ENCODE data around the gene ZNF541. TPM values are rescaled to one million over a fixed set of nuclear protein-coding genes. Genes with fewer than 3 reads are reported as not detected.

The ZNF541 gene
- total RNA-seq, 4 donors from 2014 or later: 0.17 to 0.23 (median 0.19) TPM; not detected in 1

DNA sequence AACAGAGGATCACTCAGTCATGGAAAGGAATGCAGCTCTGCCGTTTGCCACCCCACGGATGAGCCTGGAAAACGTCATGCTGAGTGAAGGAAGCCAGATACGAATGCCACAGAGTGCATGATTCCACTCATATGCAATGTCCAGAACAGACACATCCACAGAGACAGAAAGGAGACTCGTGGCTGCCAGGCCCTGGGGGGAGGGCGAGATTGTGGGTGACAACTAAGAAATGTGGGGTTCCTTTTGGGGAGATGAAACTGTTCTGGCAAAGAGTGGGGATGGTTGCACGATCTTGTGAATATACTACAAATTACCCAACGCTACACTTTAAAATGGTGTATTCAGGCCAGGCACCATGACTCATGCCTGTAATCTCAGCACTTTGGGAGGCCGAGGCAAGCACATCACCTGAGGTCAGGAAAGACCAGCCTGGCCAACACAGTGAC is 30.9 kb downstream of the ZNF541 start:
- Histone ChIP-seq H3K27me3 (peaks cover 0 to 29% (median 9%) of the 10 kb centered on the region in 4 donors), H3K36me3 (no peaks in the 10 kb centered on the region), H3K27ac (replicated peaks in 1 of 4) (peak overlapping the region; percentile 67 to 78 (median 73)), H3K9me3 (no peaks in the 10 kb centered on the region), H3K4me1 (peaks cover 0 to 29% (median 24%) of the 10 kb centered on the region in 4 donors), H3K4me3 (no peak overlapping the region)
- intact Hi-C loops (cut with DNase I): no loop called here
- WGBS: 35% methylated on average over 9 of the region's 9 CpGs
- peak; percentile 30 to 81 for TF ChIP-seq POLR2AphosphoS5 (IDR thresholded peaks at IDR 0.05)
- TF ChIP-seq POLR2A (IDR thresholded peaks at IDR 0.05; ENCODE audit: low read depth): no peak
- no peak for DNase-seq (ENCODE audit: extremely low spot score)

DNA sequence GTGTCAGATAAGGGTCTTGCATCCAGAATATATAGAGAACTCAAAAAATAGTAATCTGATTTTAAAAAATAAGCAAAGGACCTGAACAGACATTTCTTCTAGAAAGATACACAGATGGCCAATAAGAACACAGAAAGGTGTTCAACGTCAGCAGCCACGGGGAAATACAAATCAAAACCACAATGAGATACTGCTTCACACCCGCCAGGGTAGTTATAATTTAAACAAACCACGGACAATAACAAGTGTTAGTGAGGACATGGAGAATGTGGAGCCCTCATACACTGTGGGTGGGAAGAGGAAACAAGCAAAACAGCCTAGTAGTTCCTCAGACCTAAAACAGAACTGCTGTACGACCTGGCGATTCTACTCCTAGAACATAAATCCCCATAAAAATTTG is 31.4 kb downstream of the ZNF541 start:
- H3K27ac ChIP-seq (replicated peaks in 1 of 4): peak overlapping the region; percentile 67 to 78 (median 73)

DNA sequence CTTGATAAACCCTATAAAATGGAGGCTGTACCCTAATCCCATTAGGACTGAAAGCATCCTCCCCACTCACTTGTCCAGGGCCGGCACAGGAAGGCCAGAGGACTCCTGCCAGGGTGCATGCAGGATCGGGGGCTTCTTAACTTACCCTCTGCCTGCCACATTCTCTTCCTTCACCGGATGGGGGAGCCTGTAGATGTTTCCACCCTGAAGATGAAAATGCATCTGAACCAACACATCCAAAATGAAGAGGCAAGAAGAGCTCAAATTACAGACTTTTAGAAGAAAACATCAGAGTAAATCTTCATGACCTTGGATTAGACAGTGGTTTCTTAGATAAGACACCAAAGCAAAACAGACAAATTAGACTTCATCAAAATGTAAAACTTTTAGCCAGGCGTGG is 32.2 kb downstream of the ZNF541 start:
- peaks cover 0 to 29% (median 23%) of the 10 kb centered on the region in 4 donors for H3K4me1 ChIP-seq
- intact Hi-C loops (cut with DNase I): no loop called here
- H3K4me3 ChIP-seq: no peak overlapping the region
- WGBS: 61% methylated on average over 4 of the region's 4 CpGs
- no peaks in the 10 kb centered on the region for H3K9me3 ChIP-seq
- peaks cover 0 to 18% (median 9%) of the 10 kb centered on the region in 4 donors for H3K27me3 ChIP-seq
- no peak for TF ChIP-seq EP300 (IDR thresholded peaks at IDR 0.05)
- no peak for TF ChIP-seq POLR2A (IDR thresholded peaks at IDR 0.05; ENCODE audit: low read depth)
- TF ChIP-seq, protein P1, sequence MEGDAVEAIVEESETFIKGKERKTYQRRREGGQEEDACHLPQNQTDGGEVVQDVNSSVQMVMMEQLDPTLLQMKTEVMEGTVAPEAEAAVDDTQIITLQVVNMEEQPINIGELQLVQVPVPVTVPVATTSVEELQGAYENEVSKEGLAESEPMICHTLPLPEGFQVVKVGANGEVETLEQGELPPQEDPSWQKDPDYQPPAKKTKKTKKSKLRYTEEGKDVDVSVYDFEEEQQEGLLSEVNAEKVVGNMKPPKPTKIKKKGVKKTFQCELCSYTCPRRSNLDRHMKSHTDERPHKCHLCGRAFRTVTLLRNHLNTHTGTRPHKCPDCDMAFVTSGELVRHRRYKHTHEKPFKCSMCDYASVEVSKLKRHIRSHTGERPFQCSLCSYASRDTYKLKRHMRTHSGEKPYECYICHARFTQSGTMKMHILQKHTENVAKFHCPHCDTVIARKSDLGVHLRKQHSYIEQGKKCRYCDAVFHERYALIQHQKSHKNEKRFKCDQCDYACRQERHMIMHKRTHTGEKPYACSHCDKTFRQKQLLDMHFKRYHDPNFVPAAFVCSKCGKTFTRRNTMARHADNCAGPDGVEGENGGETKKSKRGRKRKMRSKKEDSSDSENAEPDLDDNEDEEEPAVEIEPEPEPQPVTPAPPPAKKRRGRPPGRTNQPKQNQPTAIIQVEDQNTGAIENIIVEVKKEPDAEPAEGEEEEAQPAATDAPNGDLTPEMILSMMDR (IDR thresholded peaks at IDR 0.05): peak in 1 of 3 experiments; percentile 18
- no peak for DNase-seq (ENCODE audit: extremely low spot score)
- H3K36me3 ChIP-seq: no peaks in the 10 kb centered on the region
- peak overlapping the region in 3 of 4 donors; percentile 67 to 78 (median 75) for H3K27ac ChIP-seq (replicated peaks in 1 of 4)

More for the DNA sequence above, 31.4 kb downstream of the ZNF541 start:
- Histone ChIP-seq H3K9me3 (no peaks in the 10 kb centered on the region), H3K4me3 (no peak overlapping the region), H3K27me3 (peaks cover 0 to 25% (median 9%) of the 10 kb centered on the region in 4 donors), H3K4me1 (peaks cover 0 to 29% (median 24%) of the 10 kb centered on the region in 4 donors), H3K36me3 (no peaks in the 10 kb centered on the region)
- intact Hi-C loops (cut with DNase I): no loop called here
- DNase-seq (ENCODE audit: extremely low spot score): no peak
- 36% methylated on average over 6 of the region's 6 CpGs for WGBS
- TF ChIP-seq, protein P1 (IDR thresholded peaks at IDR 0.05): no peak
- TF ChIP-seq EP300 (IDR thresholded peaks at IDR 0.05) (no peak), POLR2A (IDR thresholded peaks at IDR 0.05; ENCODE audit: low read depth) (no peak), POLR2AphosphoS5 (IDR thresholded peaks at IDR 0.05) (no peak)

DNA sequence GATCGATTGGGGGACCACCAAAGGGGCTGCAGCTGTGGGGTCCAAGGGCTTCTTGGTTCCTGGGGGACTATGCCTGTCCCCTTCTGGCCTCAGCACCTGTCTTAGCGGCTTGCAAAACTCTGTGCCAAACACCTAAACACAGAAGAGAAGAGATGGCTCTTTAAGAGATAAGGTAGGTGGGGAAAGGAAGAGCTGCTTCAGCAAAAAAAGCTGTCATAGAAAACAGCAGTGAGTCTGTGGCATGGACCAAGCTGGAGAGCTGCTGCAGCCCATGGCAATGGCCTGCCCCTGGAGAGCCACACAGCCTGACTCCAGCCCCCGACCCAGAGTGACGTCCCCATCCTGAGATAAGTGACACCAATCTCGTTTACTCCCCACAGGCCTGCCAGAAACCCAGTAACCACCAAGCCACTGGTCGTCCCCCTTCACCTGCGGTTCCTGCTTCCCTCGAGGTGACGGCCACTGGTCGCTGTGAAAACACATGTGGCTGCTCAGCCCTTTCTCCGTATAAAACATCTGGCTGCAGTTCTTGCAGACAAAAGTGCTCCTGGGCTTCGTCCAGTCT is 33.1 kb downstream of the ZNF541 start:
- WGBS: 79% methylated on average over 12 of the region's 12 CpGs
- Histone ChIP-seq H3K9me3 (no peaks in the 10 kb centered on the region), H3K27me3 (peaks cover 0 to 9% (median 4%) of the 10 kb centered on the region in 4 donors), H3K4me3 (no peak overlapping the region), H3K36me3 (no peaks in the 10 kb centered on the region), H3K4me1 (peaks cover 0 to 20% (median 14%) of the 10 kb centered on the region in 4 donors), H3K27ac (replicated peaks in 1 of 4) (no peak overlapping the region)
- TF ChIP-seq POLR2A (IDR thresholded peaks at IDR 0.05; ENCODE audit: low read depth) (no peak), POLR2AphosphoS5 (IDR thresholded peaks at IDR 0.05) (no peak)
- TF ChIP-seq, protein P1 (IDR thresholded peaks at IDR 0.05): no peak
- no peak for DNase-seq (ENCODE audit: extremely low spot score)
- intact Hi-C loops (cut with DNase I): no loop called here

DNA sequence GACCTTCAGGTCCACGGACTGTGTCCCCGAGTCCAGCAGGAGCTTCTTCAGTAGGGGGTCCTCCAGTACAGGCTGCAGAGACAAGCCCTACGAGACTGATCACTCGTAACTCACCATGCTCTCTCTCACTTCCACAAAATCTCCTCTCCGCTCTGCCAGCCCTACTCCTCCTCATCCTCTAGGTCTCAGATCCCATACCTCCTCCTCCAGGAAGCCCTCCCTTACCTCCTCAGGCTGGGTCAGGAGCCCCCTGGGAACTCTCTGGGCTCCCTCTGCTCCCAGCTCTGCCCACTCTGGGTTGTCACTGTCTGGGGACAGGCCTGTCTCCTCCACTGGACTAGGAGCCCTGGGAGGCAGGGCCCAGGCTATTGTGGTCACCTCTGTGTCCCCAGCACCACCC is 34.1 kb downstream of the ZNF541 start:
- Histone ChIP-seq H3K9me3 (no peaks in the 10 kb centered on the region), H3K4me3 (no peak overlapping the region), H3K36me3 (no peaks in the 10 kb centered on the region), H3K27ac (replicated peaks in 1 of 4) (no peak overlapping the region), H3K27me3 (no peaks in the 10 kb centered on the region), H3K4me1 (peaks cover 0 to 20% (median 13%) of the 10 kb centered on the region in 4 donors)
- 91% methylated on average over 5 of the region's 5 CpGs for WGBS
- intact Hi-C loops (cut with DNase I): no loop called here
- no peak for DNase-seq (ENCODE audit: extremely low spot score)
- TF ChIP-seq, protein P1 (IDR thresholded peaks at IDR 0.05): no peak
- no peak for TF ChIP-seq POLR2AphosphoS5 (IDR thresholded peaks at IDR 0.05)
- TF ChIP-seq POLR2A (IDR thresholded peaks at IDR 0.05; ENCODE audit: low read depth): no peak
- TF ChIP-seq EP300 (IDR thresholded peaks at IDR 0.05): no peak
